PC-9 (cell line): ENCODE measurements around the gene ANXA3. TPM values are rescaled to one million over a fixed set of nuclear protein-coding genes. Genes with fewer than 3 reads are reported as not detected.

Experiments
- BruUV-seq: library from RNA; stranded (reverse); fragments of 400-500 nt; replicated peaks from 2 replicates; lab custom pipeline; 2021; lab: Mats Ljungman, UMichigan
- CTCF ChIA-PET: fragments of 300-600 bp; sonication (Branson Sonifier 250); formaldehyde crosslinking; loops from one replicate; lab custom pipeline; 2022; ENCODE audit warnings: antibody characterized with exemption; lab: Charles Lee
- POLR2A ChIA-PET: fragments of 300-600 bp; sonication (Branson Sonifier 250); formaldehyde crosslinking; loops from one replicate; lab custom pipeline; 2022; ENCODE audit warnings: antibody characterized with exemption; ENCODE audit not compliant: unreplicated experiment; lab: Charles Lee
- DNase-seq, 2 experiments: peaks; one replicate each; pipeline versions ENCODE4 v3.0.0 to v3.0.0-alpha.2; 2015 to 2022; ENCODE audit warnings: mixed read lengths in 1 of 2
- H2AFZ ChIP-seq: fragments of 200-600 bp; sonication (generic); 2 replicates; pipeline ENCODE4 v1.8.1; 2017; ENCODE audit warnings: antibody characterized with exemption
- H3F3A ChIP-seq: fragments of 200-600 bp; sonication (generic); 2 replicates; pipeline ENCODE4 v1.8.1; 2017; ENCODE audit warnings: antibody characterized with exemption, mild to moderate bottlenecking, low read depth; ENCODE audit not compliant: insufficient read depth
- H3K27ac ChIP-seq: fragments of 200-600 bp; sonication (generic); 2 replicates; pipeline ENCODE4 v1.6.1; 2016; ENCODE audit warnings: mixed run types
- H3K27me3 ChIP-seq: fragments of 200-600 bp; sonication (generic); 2 replicates; pipeline ENCODE4 v1.6.1; 2016; ENCODE audit warnings: low read depth, mixed run types; ENCODE audit not compliant: insufficient read depth
- H3K36me3 ChIP-seq: fragments of 200-600 bp; sonication (generic); 2 replicates; pipeline ENCODE4 v1.6.1; 2016; ENCODE audit warnings: low read depth, mixed run types
- H3K4me1 ChIP-seq: fragments of 200-600 bp; sonication (generic); replicated peaks from 2 replicates; pipeline ENCODE4 v1.6.1; 2016; ENCODE audit warnings: mixed run types; ENCODE audit not compliant: insufficient read depth
- H3K4me2 ChIP-seq: fragments of 200-600 bp; sonication (generic); 2 replicates; pipeline ENCODE4 v1.6.1; 2017; ENCODE audit warnings: mixed run types
- H3K4me3 ChIP-seq: fragments of 200-600 bp; sonication (generic); 2 replicates; pipeline ENCODE4 v1.6.1; 2016; ENCODE audit warnings: mixed run types
- H3K79me2 ChIP-seq: fragments of 200-600 bp; sonication (generic); 2 replicates; pipeline ENCODE4 v1.6.1; 2017; ENCODE audit warnings: low read depth, mixed run types
- H3K9me2 ChIP-seq: fragments of 200-600 bp; sonication (generic); 2 replicates; pipeline ENCODE4 v1.8.1; 2017; ENCODE audit warnings: mild to moderate bottlenecking; ENCODE audit not compliant: insufficient read depth
- H3K9me3 ChIP-seq: fragments of 200-600 bp; sonication (generic); 2 replicates; pipeline ENCODE4 v1.8.1; 2016; ENCODE audit warnings: low read depth; ENCODE audit not compliant: insufficient read depth
- H4K20me1 ChIP-seq: fragments of 200-600 bp; sonication (generic); 2 replicates; pipeline ENCODE4 v1.8.1; 2017; ENCODE audit not compliant: insufficient read depth
- CTCF ChIP-seq: fragments of 200-600 bp; sonication (generic); conservative IDR thresholded peaks from 2 replicates; pipeline ENCODE4 v1.6.1; 2017; ENCODE audit warnings: mixed run types, antibody characterized with exemption, mild to moderate bottlenecking, moderate library complexity
- EZH2 ChIP-seq: fragments of 200-600 bp; sonication (generic); IDR thresholded peaks from 2 replicates; pipeline ENCODE4 v1.8.0; 2017; ENCODE audit warnings: antibody characterized with exemption, low read depth
- intact Hi-C: fragments of 100-400 bp; cut with micrococcal nuclease; formaldehyde crosslinking; loops from one replicate; pipeline ENCODE4 v1.10.0; 2022; ENCODE audit not compliant: unreplicated experiment
- total RNA-seq: library from RNA; stranded (reverse); gene quantifications from 2 replicates; pipeline ENCODE4 v1.2.3, GENCODE V29; 2021

Gene ANXA3
- total RNA-seq, 1 experiment from 2014 or later = 140 TPM

DNA sequence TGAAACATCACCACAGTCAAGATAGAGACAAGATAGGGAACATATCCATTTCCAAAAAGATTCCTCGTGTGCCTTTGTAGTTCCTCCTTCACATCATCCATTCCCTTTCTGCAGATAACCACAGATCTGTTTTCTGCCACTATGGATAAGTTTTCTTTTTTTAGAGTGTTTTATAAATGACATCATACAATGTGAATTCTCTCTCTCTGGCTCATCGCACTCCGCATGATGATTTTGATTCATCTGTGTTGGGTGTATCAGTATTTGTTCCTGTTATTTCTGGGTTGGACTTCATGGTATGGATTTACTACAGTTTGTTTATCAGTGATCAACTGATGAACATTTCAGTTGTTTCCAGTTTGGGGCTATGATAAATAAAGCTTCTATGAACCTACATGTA, 23.2 kb upstream of the ANXA3 start:
- intact Hi-C loops = no loop called here
- H3K79me2 ChIP-seq = no peaks in the 10 kb centered on the region
- no TSS peak for BruUV-seq
- CTCF ChIA-PET = no interaction called here
- H3K9me2 ChIP-seq = no peaks in the 10 kb centered on the region
- peaks cover 23% of the 10 kb centered on the region for H3K4me1 ChIP-seq
- no peak overlapping the region for H2AFZ ChIP-seq
- no peak for DNase-seq
- no peak overlapping the region for H3K27ac ChIP-seq
- H3F3A ChIP-seq = no peaks in the 10 kb centered on the region; the same call in 1 of the 2 replicates
- H3K36me3 ChIP-seq = no peaks in the 10 kb centered on the region
- H4K20me1 ChIP-seq = no peaks in the 10 kb centered on the region
- no peaks in the 10 kb centered on the region for H3K27me3 ChIP-seq
- no peak overlapping the region for H3K4me2 ChIP-seq
- TF ChIP-seq CTCF (no peak), EZH2 (no peak)
- H3K9me3 ChIP-seq = 0 out of 2 replicates have a peak, but pooled peaks cover 2% of the 10 kb centered on the region
- no peak overlapping the region for H3K4me3 ChIP-seq
- POLR2A ChIA-PET = interaction anchor here (0.5 kb wide), 1 partner anchor 1371 kb away, joined by 6 read pairs; the partner anchor contains the start of gene CCNG2

DNA sequence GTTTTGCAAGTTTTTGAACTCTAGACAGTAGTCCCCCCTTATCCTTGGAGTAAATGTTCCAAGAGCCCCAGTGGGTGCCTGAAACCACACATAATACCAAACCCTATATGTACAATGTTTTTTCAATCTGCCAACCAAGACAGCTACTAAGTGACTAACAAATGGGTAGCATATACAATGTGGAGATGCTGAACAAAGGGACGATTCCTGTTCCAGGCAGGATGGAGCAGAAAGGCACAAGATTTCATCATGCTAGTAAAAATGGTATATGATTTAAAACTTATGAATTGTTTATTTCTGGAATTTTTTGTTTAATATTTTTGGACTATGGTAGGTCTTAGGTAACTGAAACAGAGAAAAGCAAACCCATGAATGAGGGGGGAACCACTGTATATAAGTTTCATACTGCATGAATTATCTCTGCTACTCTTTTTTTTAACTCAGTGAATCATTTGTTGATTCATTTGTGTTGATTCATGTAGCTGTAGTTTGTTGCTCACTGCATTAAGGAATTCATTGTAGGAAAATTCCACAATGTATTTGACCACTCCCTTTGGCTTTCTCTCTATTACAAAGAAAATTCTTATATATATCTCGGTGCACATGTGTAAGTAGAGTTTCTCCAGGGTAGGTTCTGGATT, 21.9 kb upstream of the ANXA3 start:
- no TSS peak for BruUV-seq
- POLR2A ChIA-PET = interaction anchor here (0.6 kb wide), 1 partner anchor 236 kb away, joined by 3 read pairs; no protein-coding TSS in a partner anchor
- intact Hi-C loops = loop anchor here (5.0 kb wide), 1 partner anchor 38 kb away; no protein-coding TSS in a partner anchor
- CTCF ChIA-PET = interaction anchor here (0.6 kb wide), 1 partner anchor 470 kb away, joined by 3 read pairs; no protein-coding TSS in a partner anchor
- Histone ChIP-seq H3K27ac (peak overlapping the region; percentile 62), H4K20me1 (no peaks in the 10 kb centered on the region), H3K9me2 (no peaks in the 10 kb centered on the region), H3F3A (peaks cover 12% of the 10 kb centered on the region; the same call in 1 of the 2 replicates), H3K4me3 (no peak overlapping the region), H3K79me2 (no peaks in the 10 kb centered on the region), H3K27me3 (no peaks in the 10 kb centered on the region), H3K4me2 (0 out of 2 replicates have a peak overlapping the region, but pooled peaks have one; percentile 14), H3K9me3 (0 out of 2 replicates have a peak, but pooled peaks cover 2% of the 10 kb centered on the region), H3K36me3 (no peaks in the 10 kb centered on the region), H2AFZ (no peak overlapping the region), H3K4me1 (peaks cover 37% of the 10 kb centered on the region)
- peak in 1 of 2 experiments; percentile 80 for DNase-seq
- TF ChIP-seq CTCF = no peak
- no peak for TF ChIP-seq EZH2

- no peaks in the 10 kb centered on the region for H3K79me2 ChIP-seq
- peaks cover 22% of the 10 kb centered on the region for H3F3A ChIP-seq
- POLR2A ChIA-PET = no interaction called here
- no peak for TF ChIP-seq EZH2
- TF ChIP-seq CTCF = no peak
- H3K9me3 ChIP-seq = 0 out of 2 replicates have a peak, but pooled peaks cover 2% of the 10 kb centered on the region
- H3K4me2 ChIP-seq = no peak overlapping the region
- no peak overlapping the region for H2AFZ ChIP-seq
- intact Hi-C loops = loop anchor here (5.0 kb wide), 1 partner anchor 35 kb away; no protein-coding TSS in a partner anchor
- no TSS peak for BruUV-seq
- H3K27ac ChIP-seq = 0 out of 2 replicates have a peak overlapping the region, but pooled peaks have one; percentile 16
- DNase-seq = peak in 1 of 2 experiments; percentile 66
- no peak overlapping the region for H3K4me3 ChIP-seq
- CTCF ChIA-PET = interaction anchor here (0.6 kb wide), 1 partner anchor 212 kb away, joined by 3 read pairs; no protein-coding TSS in a partner anchor
- peaks cover 48% of the 10 kb centered on the region for H3K4me1 ChIP-seq
- H3K27me3 ChIP-seq = no peaks in the 10 kb centered on the region
- H3K36me3 ChIP-seq = no peaks in the 10 kb centered on the region
- H4K20me1 ChIP-seq = no peaks in the 10 kb centered on the region
- H3K9me2 ChIP-seq = no peaks in the 10 kb centered on the region
These were observed 19.5 kb upstream of the ANXA3 start for GRCh38 chr4:78532046-78532445.
